Stimulated activated CD4-positive, alpha-beta T cell treated with anti-CD3 and anti-CD28 coated beads, Interleukin-12 subunit alpha, Interleukin-12 subunit beta, amount 100 ng/mL, for 24 hours (primary cell): ENCODE results near the gene ABHD5.
A peak's percentile ranks its signal among the peaks of the same experiment; 100 is the strongest.

Experiments used
- DNase-seq, 2 experiments: peaks; one replicate each; pipeline ENCODE4 v3.0.0-alpha.2; 2020; ENCODE audit warnings: low read depth in 2 of 2

The ABHD5 gene

GRCh38 chr3:43685921-43686320 lies 4.8 kb upstream of the ABHD5 start:
- no peak for DNase-seq

- DNase-seq = no peak
Observed at GRCh38 chr3:43686333-43686699, 4.4 kb upstream of the ABHD5 start.

- no peak for DNase-seq
Observed at GRCh38 chr3:43686700-43687498, 3.8 kb upstream of the ABHD5 start.

GRCh38 chr3:43687499-43687811 lies 3.3 kb upstream of the ABHD5 start:
- DNase-seq = no peak

- DNase-seq = no peak
Observed at GRCh38 chr3:43688245-43688650, 2.5 kb upstream of the ABHD5 start.

- DNase-seq = no peak
Observed at GRCh38 chr3:43689166-43689565, 1.6 kb upstream of the ABHD5 start.

GRCh38 chr3:43689766-43690399 lies 855 bp upstream of the ABHD5 start:
- no peak for DNase-seq

- peak; percentile 13 to 24 for DNase-seq
Observed at GRCh38 chr3:43691120-43691995, 620 bp downstream of the ABHD5 start.

GRCh38 chr3:43692085-43692855 lies 1.5 kb downstream of the ABHD5 start:
- DNase-seq = no peak

- DNase-seq = no peak
Observed at GRCh38 chr3:43692971-43693370, 2.2 kb downstream of the ABHD5 start.

GRCh38 chr3:43693594-43693993 lies 2.9 kb downstream of the ABHD5 start:
- no peak for DNase-seq

- no peak for DNase-seq
Observed at GRCh38 chr3:43695443-43695842, 4.7 kb downstream of the ABHD5 start.

GRCh38 chr3:43695863-43696262 lies 5.1 kb downstream of the ABHD5 start:
- DNase-seq = no peak

GRCh38 chr3:43696441-43696840 lies 5.7 kb downstream of the ABHD5 start:
- DNase-seq = no peak

- no peak for DNase-seq
Observed at GRCh38 chr3:43696881-43697280, 6.1 kb downstream of the ABHD5 start.

GRCh38 chr3:43699864-43700263 lies 9.1 kb downstream of the ABHD5 start:
- no peak for DNase-seq

- no peak for DNase-seq
Observed at GRCh38 chr3:43704697-43705096, 14.0 kb downstream of the ABHD5 start.

- no peak for DNase-seq
Observed at GRCh38 chr3:43706342-43706741, 15.6 kb downstream of the ABHD5 start.

GRCh38 chr3:43707266-43707665 lies 16.5 kb downstream of the ABHD5 start:
- DNase-seq = no peak

- DNase-seq = no peak
Observed at GRCh38 chr3:43707998-43708397, 17.3 kb downstream of the ABHD5 start.

- DNase-seq = no peak
Observed at GRCh38 chr3:43709022-43709421, 18.3 kb downstream of the ABHD5 start.

- DNase-seq = no peak
Observed at GRCh38 chr3:43710607-43711006, 19.9 kb downstream of the ABHD5 start.
